ENCODE results near the gene EBI3.
"Not testable (repeated sequence)": the region's sequence is repeated elsewhere in the genome, so short reads cannot be mapped to it uniquely, and the experiment has no call there.

EBI3 gene

GRCh38 chr19:4200940-4201542 lies 28.3 kb upstream of the EBI3 start:
- DNase-seq (ENCODE audit: low read depth) = no peak

GRCh38 chr19:4201798-4202197 lies 27.5 kb upstream of the EBI3 start:
- no peak for DNase-seq (ENCODE audit: low read depth)

DNA sequence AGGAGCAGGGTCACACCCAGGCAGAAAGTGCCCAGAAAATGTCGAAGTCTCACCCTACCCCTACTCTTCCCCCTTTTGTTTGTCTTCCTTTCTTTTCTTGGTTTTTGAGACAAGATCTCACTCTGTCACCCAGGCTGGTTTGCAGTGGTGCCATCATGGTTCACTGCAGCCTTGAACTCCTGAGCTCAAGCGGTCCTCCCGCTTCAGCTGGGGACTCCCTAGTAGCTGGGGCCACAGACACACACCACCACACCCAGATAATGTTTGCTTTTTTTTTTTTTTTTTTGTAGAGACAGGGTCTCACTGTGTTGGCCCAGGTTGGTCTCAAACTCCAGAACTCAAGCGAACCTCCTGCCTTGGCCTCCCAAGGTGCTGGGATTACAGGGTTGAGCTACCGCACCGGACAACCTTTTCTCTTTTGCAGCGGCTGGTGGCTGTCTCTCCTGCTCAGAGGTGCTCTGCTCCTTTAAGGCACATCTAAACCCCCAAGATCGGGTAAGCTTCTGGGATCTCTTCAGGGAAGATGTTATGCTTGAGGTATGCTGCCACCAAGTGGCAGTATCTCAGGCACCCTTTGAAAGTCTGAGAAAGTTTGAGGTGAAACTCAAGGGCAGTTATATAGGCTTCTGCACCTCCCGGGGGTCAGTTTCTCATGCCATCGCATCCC lies 22.4 kb upstream of the EBI3 start:
- DNase-seq (ENCODE audit: low read depth) = no peak

DNA sequence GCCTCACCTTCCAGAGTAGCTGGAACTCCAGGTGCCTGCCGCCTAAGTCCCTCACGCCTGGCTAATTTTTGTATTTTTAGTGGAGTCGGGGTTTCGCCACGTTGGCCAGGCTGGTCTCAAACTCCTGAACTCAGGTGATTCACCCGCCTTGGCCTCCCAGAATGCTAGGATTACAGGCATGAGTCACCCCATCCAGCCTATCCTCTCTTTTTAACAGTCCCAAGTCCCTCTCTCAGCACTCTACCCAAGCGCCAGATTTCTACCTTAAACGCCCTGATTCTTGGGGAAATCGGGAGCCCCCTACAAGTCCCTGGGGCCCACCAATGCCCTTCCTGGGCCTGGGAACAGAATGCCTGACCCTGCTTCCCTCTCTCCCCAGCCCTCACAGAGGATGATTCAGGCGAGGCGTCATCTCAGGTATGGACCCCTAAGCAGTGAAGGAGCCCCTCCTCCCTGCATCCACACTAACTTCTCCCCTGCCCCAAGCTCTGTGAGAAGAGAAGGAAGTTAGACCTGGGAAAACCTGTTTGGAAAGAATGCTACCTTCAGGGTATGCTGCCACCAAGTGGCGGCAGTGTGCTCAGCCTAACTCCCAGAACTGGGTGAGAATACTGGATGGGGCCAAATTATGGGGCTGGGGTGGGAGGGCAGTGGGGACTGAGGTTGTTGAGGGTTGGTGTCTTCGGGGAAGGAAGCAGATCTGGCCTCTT lies 20.8 kb upstream of the EBI3 start:
- DNase-seq (ENCODE audit: low read depth) = no peak

DNA sequence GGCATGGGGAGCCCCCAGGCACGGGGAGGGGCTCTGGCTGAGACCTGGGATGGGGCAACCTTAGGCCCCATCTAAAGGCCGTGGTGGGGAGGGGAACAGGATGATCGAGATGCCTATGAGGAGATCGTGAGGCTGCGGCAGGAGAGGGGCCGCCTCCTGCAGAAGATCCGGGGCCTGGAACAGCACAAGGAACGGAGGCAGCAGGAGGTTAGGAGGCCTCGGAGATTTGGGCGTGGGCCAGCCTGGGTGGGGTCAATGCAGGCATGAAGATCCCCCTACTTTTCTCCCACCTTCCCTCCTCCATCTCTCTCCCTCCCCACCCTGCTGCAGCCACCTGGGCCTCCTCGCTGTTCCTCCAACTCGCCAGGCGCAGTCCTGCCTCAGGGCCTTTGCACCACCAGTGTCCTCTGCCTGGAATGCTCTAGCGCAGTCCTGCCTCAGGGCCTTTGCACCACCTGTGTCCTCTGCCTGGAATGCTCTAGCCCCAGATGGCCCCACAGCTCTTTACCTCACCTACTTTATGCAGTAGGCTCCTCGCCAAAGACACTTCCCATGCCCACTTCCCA lies 19.1 kb upstream of the EBI3 start:
- DNase-seq (ENCODE audit: low read depth) = no peak

DNA sequence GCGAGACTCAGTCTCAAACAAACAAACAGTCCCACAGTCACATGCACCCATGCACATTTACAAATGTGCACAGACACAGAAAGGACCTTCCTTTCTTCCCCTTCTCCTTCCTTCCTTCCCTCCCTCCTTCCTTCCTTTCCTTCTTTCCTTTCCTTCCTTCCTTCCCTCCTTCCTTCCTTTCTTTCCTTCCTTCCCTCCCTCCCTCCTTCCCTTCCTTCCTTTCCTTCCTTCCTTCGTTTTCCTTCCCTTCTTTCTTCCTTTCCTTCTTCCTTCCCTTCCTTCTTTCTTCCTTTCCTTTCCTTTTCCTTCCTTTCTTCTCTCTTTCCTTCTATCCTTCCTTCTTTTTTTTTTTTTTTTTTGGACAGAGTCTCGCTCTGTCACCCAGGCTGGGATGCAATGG lies 16.2 kb upstream of the EBI3 start:
- DNase-seq (ENCODE audit: low read depth) = no peak

DNA sequence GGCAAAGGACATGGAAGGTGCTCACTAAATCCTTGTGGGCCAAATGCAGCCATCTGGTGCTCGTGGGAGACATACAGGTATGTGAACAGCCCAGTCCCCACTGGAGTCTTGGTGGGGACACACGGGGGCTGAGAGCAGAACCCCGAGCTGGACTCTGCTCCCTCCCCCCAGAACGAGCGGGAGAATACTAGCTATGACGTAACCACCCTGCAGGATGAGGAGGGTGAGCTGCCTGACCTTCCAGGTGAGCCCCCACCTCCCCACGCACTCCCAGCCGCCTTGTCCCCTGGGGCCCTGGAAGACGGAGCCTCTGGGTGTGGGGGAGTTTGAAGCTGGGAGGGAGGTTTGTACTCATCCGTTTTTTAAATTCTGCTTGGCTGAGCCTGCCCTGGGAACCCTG lies 13.5 kb upstream of the EBI3 start:
- DNase-seq (ENCODE audit: low read depth) = no peak

- DNase-seq (ENCODE audit: low read depth) = no peak
Measured at GRCh38 chr19:4216846-4217245, 12.5 kb upstream of the EBI3 start.

DNA sequence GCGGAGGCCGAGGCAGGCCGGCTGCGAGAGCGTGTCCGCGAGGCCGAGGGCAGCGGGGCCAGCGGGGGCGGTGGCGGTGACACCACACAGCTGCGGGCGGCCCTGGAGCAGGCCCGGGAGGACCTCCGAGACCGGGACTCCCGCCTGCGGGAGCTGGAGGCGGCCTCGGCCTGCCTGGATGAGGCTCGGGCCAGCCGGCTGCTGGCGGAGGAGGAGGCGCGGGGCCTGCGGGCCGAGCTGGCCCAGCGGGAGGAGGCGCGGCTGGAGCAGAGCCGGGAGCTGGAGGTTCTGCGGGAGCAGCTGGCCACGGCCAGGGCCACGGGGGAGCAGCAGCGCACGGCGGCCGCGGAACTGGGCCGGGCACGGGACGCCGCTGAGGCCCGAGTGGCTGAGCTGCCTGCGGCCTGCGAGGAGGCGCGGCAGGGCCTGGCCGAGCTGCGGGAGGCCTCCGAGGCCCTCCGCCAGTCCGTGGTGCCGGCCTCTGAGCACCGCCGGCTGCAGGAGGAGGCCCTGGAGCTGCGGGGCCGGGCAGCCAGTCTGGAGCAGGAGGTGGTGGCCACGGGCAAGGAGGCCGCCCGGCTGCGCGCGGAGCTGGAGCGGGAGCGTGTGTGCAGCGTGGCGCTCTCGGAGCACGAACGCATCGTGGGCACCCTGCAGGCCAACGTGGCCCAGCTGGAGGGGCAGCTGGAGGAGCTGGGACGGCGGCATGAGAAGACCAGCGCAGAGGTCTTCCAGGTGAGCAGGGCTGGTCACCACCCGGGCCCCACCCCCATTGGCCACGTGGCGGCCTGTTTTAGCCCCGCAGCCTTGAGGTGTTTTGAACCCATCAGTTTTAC lies 11.7 kb upstream of the EBI3 start:
- DNase-seq (ENCODE audit: low read depth) = no peak

- not testable (repeated sequence) for DNase-seq (ENCODE audit: low read depth)
Measured at GRCh38 chr19:4218523-4218922, 10.8 kb upstream of the EBI3 start.

DNA sequence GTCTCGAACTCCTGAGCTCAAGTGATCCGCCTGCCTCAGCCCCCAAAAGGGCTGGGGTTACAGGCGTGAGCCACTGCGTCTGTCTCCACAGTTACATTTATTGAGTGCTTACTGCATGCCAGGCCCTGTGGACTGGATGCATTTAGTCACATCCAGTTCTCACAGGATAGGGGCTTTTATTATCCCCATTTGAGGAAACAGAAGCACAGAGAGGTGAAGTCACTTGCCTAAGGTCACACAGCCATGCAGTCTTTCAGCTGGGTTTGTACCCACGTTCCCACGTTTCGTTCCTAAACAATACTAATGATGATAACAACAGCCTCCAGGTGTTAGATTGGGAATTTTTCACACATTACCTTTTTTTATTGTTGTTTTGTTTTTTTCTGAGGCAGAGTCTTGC lies 9.1 kb upstream of the EBI3 start:
- DNase-seq (ENCODE audit: low read depth) = no peak

- no peak for DNase-seq (ENCODE audit: low read depth)
Measured at GRCh38 chr19:4224470-4224869, 4.9 kb upstream of the EBI3 start.

GRCh38 chr19:4225885-4226284 lies 3.4 kb upstream of the EBI3 start:
- DNase-seq (ENCODE audit: low read depth) = no peak

DNA sequence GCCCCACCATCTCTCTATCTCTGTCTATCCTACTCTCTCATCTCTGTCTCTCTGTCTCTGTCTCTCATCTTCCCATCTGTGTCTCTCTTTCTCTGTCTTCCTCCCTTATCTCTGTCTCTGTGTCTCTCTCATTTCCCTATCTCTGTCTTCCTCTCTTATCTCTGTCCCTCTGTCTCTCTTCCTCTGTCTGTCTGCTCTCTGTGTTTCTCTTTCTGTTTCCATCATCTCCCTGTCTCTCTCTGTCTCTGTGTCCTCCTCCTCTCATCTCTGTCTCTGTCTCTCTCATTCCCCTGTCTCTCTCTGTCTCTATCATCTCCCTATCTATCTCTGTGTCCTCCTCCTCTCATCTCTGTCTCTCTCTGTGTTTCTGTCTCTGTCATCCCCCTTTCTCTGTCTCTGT lies 1.6 kb upstream of the EBI3 start:
- DNase-seq (ENCODE audit: low read depth) = no peak

GRCh38 chr19:4228765-4229178 lies 551 bp upstream of the EBI3 start:
- DNase-seq (ENCODE audit: low read depth) = no peak

GRCh38 chr19:4230237-4230636 lies 914 bp downstream of the EBI3 start:
- not testable (repeated sequence) for DNase-seq (ENCODE audit: low read depth)

DNA sequence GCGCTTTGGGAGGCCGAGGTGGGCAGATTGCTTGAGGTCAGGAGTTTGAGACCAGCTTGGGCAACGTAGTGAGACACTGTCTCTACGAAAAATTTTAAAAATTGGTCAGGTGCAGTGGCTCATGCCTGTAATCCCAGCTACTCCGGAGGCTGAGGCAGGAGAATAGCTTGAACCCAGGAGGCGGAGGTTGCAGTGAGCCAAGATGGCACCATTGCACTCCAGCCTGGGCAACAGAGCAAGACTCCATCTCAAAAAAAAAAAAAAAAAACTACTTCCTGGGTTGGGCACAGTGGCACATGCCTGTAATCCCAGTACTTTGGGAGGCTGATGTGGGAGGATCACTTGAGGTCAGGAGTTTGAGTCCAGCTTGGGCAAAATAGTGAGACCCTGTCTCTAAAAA lies 2.2 kb downstream of the EBI3 start:
- DNase-seq (ENCODE audit: low read depth) = not testable (repeated sequence)

DNA sequence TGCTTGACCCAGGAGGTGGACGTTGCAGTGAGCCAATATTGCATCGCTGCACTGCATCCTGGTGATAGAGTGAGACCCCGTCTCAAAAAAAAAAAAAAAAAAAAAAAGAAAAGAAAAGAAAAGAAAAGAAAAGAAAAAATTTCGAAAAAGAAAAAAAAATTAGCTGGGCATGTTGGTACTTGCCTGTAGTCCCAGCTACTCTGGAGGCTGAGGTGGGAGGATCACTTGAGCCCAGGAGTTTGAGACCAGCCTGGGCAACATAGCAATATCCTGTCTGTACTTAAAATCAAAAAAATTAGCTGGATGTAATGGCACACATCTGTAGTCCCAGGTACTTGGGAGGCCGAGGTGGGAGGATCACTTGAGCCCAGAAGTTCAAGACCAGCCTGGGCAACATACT lies 2.8 kb downstream of the EBI3 start:
- DNase-seq (ENCODE audit: low read depth) = not testable (repeated sequence)

DNA sequence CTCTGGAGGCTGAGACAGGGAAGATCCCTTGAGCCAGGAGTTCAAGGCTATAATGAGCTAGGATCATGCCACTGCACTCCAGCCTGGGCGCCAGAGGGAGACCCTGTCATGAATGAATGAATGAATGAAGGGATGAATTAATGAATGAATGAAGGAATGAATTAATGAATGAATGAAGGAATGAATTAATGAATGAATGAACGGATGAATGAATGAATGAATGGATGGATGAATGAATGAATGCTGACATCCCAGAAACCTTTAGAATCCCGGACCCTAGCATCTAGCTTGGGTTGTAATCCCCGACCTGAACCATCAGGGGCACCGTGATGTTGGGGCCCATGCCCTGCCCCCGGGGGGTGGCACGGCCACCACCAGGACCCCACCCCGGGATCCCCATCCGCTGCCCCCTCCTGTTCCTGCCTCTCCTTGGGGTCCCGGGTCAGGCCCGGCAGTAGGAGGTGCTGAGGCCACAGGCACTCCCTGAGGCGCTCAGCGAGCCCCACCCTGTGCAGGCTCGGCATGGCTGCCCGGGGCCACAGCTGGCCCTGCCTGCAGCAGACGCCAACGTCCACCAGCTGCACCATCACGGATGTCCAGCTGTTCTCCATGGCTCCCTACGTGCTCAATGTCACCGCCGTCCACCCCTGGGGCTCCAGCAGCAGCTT lies 3.4 kb downstream of the EBI3 start:
- DNase-seq (ENCODE audit: low read depth) = no peak

GRCh38 chr19:4233282-4233853 lies 4.0 kb downstream of the EBI3 start:
- peak; percentile 63 for DNase-seq (ENCODE audit: low read depth)

DNA sequence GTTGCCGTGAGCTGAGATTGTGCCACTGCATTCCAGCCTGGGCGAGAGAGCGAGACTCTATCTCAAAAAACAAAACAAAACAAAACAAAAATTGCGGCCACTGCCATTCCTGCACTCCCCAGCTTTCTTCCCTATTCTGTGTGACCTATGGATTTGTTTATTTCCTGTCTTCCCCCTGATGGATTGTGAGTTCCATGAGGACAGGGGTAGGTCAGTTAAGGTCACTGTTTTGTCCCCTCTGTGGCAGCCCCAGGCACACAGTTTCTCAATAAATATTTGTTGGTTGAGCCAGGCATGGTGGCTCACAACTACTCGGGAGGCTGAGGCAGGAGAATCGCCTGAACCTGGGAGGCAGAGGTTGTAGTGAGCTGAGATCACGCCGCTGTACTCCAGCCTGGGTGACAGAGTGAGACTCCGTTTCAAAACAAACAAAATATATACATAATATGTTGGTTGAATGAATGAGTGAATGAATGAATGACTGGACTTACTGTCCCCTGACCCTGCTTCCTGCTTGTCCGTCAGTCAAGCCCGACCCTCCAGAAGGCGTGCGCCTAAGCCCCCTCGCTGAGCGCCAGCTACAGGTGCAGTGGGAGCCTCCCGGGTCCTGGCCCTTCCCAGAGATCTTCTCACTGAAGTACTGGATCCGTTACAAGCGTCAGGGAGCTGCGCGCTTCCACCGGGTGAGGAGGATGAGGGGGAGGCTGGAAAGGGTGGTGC lies 5.0 kb downstream of the EBI3 start:
- no peak for DNase-seq (ENCODE audit: low read depth)
